HepG2 (cell line): ENCODE measurements around the gene PARVA. TPM values are rescaled to one million over a fixed set of nuclear protein-coding genes. Genes with fewer than 3 reads are reported as not detected.

Experiments
- ATAC-seq: fragments of 200-7000 bp; cut with Tn5 transposase; 3 replicates; pipeline ENCODE4 v1.9.1; 2020; ENCODE audit warnings: mild to moderate bottlenecking, moderate library complexity
- BruUV-seq: library from RNA; stranded (reverse); fragments of 400-500 nt; replicated peaks from 2 replicates; lab custom pipeline; 2021; lab: Mats Ljungman, UMichigan
- CTCF ChIA-PET: fragments of 300-600 bp; formaldehyde crosslinking; extraction: SDS; loops from one replicate; lab custom pipeline; 2021; ENCODE audit warnings: low total read pairs, inconsistent platforms, low intra/inter-chr PET ratio; lab: Yijun Ruan, JAX
- POLR2A ChIA-PET: fragments of 350-600 bp; sonication (Branson Sonifier 250); formaldehyde crosslinking; loops from one replicate; lab custom pipeline; 2020; ENCODE audit warnings: antibody characterized with exemption, inconsistent platforms; lab: Yijun Ruan, JAX
- DNase-seq: peaks from one replicate; pipeline ENCODE4 v3.0.0-alpha.2; 2015; ENCODE audit warnings: low spot score
- FAIRE-seq: peaks from 3 replicates; lab custom pipeline; 2011; peaks lifted over from hg19 to GRCh38; lab: Jason Lieb, UNC
- H2AFZ ChIP-seq: one replicate; pipeline ENCODE4 v1.6.1; 2011; ENCODE audit warnings: low read length, inconsistent platforms
- H3K27ac ChIP-seq: fragments of 300-600 bp; 3 replicates; pipeline ENCODE4 v1.8.0; 2011; ENCODE audit warnings: mixed run types, mild to moderate bottlenecking, mixed read lengths, low read length, inconsistent platforms; ENCODE audit not compliant: insufficient read depth; ENCODE audit errors: extremely low read length
- H3K27me3 ChIP-seq, 2 experiments: fragments of 200-600 bp in 1 of 2; 2 replicates in 1 of 2; 3 replicates in 1 of 2; pipeline versions ENCODE4 v1.6.0 to v1.8.0; 2011; ENCODE audit warnings: low read length in 2 of 2, mild to moderate bottlenecking in 2 of 2, moderate library complexity in 2 of 2, inconsistent platforms in 1 of 2; ENCODE audit not compliant: insufficient read depth in 2 of 2, control insufficient read depth in 1 of 2
- H3K36me3 ChIP-seq, 2 experiments: fragments of 200-600 bp in 1 of 2; replicated peaks in 1 of 2; 2 replicates in 1 of 2; 3 replicates in 1 of 2; pipeline versions ENCODE4 v1.5.1 to v1.8.0; 2011; ENCODE audit warnings: low read length in 2 of 2, inconsistent platforms in 1 of 2; ENCODE audit not compliant: insufficient read depth in 2 of 2, control insufficient read depth in 1 of 2
- H3K4me1 ChIP-seq: 2 replicates; pipeline ENCODE4 v1.5.1; 2012; ENCODE audit warnings: low read length, inconsistent platforms; ENCODE audit not compliant: insufficient read depth
- H3K4me2 ChIP-seq: 2 replicates; pipeline ENCODE4 v1.6.0; 2011; ENCODE audit warnings: low read depth, low read length, inconsistent platforms
- H3K4me3 ChIP-seq, 3 experiments: fragments of 200-600 bp in 1 of 3; sonication (generic), shearing (Covaris generic) in 1 of 3; replicated peaks in 1 of 3; 2 replicates each; pipeline ENCODE4 v1.5.1; 2011 to 2016; ENCODE audit warnings: low read length in 3 of 3, inconsistent platforms in 2 of 3, low read depth in 2 of 3, mild to moderate bottlenecking in 2 of 3, control low read depth in 1 of 3, mixed read lengths in 1 of 3; ENCODE audit not compliant: insufficient read depth in 1 of 3
- H3K79me2 ChIP-seq: one replicate; pipeline ENCODE4 v1.6.1; 2011; ENCODE audit warnings: low read length, inconsistent platforms; ENCODE audit not compliant: insufficient read depth
- H3K9ac ChIP-seq: 2 replicates; pipeline ENCODE4 v1.6.0; 2011; ENCODE audit warnings: mild to moderate bottlenecking, low read depth, low read length, inconsistent platforms; ENCODE audit not compliant: insufficient read depth
- H3K9me3 ChIP-seq: 2 replicates; pipeline ENCODE4 v1.5.1; 2012; ENCODE audit warnings: mild to moderate bottlenecking, low read length
- H4K20me1 ChIP-seq: 2 replicates; pipeline ENCODE4 v1.6.0; 2011; ENCODE audit warnings: inconsistent platforms, mild to moderate bottlenecking, low read length, moderate library complexity; ENCODE audit not compliant: insufficient read depth
- ATF7 ChIP-seq, 2 experiments: fragments of 450-650 bp in 1 of 2; sonication (generic) in 1 of 2; formaldehyde crosslinking in 1 of 2; IDR thresholded peaks; 2 replicates each; pipeline versions ENCODE4 v1.4.0 to v1.6.1; 2016 to 2020; ENCODE audit warnings: antibody characterized with exemption in 1 of 2, mild to moderate bottlenecking in 1 of 2, missing genetic modification reagents in 1 of 2
- ATF7-NPFF ChIP-seq: sonication (generic); formaldehyde crosslinking; IDR thresholded peaks from 2 replicates; pipeline ENCODE4 v1.8.1; 2023; ENCODE audit warnings: mild to moderate bottlenecking, low read depth, missing genetic modification reagents, moderate library complexity
- BRCA1 ChIP-seq: sonication (generic); formaldehyde crosslinking; IDR thresholded peaks from 2 replicates; pipeline ENCODE4 v1.4.0; 2020; ENCODE audit warnings: missing genetic modification reagents
- ELF3 ChIP-seq: IDR thresholded peaks from 2 replicates; pipeline ENCODE4 v1.6.1; 2016; ENCODE audit warnings: missing genetic modification reagents, missing compliant biosample characterization
- MZF1 ChIP-seq: sonication (generic); formaldehyde crosslinking; IDR thresholded peaks from 2 replicates; pipeline ENCODE4 v1.8.1; 2023; ENCODE audit warnings: mild to moderate bottlenecking, missing genetic modification reagents, borderline replicate concordance
- PAXIP1 ChIP-seq: sonication (generic); formaldehyde crosslinking; conservative IDR thresholded peaks from 2 replicates; pipeline ENCODE4 v1.4.0; 2020; ENCODE audit warnings: mild to moderate bottlenecking, missing genetic modification reagents, moderate library complexity
- POLR2A ChIP-seq, 2 experiments: IDR thresholded peaks; 2 replicates each; pipeline ENCODE4 v1.6.1; 2011; ENCODE audit warnings: low read depth in 2 of 2, low read length in 2 of 2, mild to moderate bottlenecking in 1 of 2, moderate library complexity in 1 of 2; ENCODE audit not compliant: insufficient read depth in 1 of 2
- PRDM10 ChIP-seq: sonication (generic); formaldehyde crosslinking; IDR thresholded peaks from 2 replicates; pipeline ENCODE4 v1.4.0; 2020; ENCODE audit warnings: low read depth, missing genetic modification reagents
- RNF219 ChIP-seq: sonication (generic); formaldehyde crosslinking; IDR thresholded peaks from 2 replicates; pipeline ENCODE4 v1.5.0; 2020; ENCODE audit warnings: mild to moderate bottlenecking, missing genetic modification reagents
- SETDB1 ChIP-seq: sonication (generic); formaldehyde crosslinking; IDR thresholded peaks from 2 replicates; pipeline ENCODE4 v1.5.1; 2020; ENCODE audit warnings: missing genetic modification reagents, mild to moderate bottlenecking, borderline replicate concordance
- SYNCRIP ChIP-seq: fragments of 200-400 bp; formaldehyde crosslinking; IDR thresholded peaks from 2 replicates; pipeline ENCODE4 v1.6.1; 2018; ENCODE audit warnings: mild to moderate bottlenecking, low read depth, low read length; ENCODE audit not compliant: insufficient read depth
- ZIK1 ChIP-seq: sonication (generic); formaldehyde crosslinking; IDR thresholded peaks from 2 replicates; pipeline ENCODE4 v1.5.0; 2020; ENCODE audit warnings: mild to moderate bottlenecking, low read depth, missing genetic modification reagents, borderline replicate concordance
- ZNF121 ChIP-seq: sonication (generic); formaldehyde crosslinking; IDR thresholded peaks from 2 replicates; pipeline ENCODE4 v1.5.0; 2020; ENCODE audit warnings: mild to moderate bottlenecking, missing genetic modification reagents
- ZNF772 ChIP-seq: sonication (generic); formaldehyde crosslinking; IDR thresholded peaks from 2 replicates; pipeline ENCODE4 v1.5.0; 2020; ENCODE audit warnings: mild to moderate bottlenecking, missing genetic modification reagents
- WGBS: methylation state at CpG from one replicate; pipeline ENCODE4 v1.1.6; 2017; ENCODE audit warnings: low lambda C conversion rate; 5-methylcytosine and 5-hydroxymethylcytosine counted together
- in situ Hi-C: cut with HindIII; loops from 2 replicates; pipeline ENCODE4 v1.10.0; 2017; ENCODE audit warnings: low pct_unique_long_range_greater_than_20kb; ENCODE audit not compliant: extremely low pct_ligation_motif_present
- intact Hi-C: fragments of 100-400 bp; cut with micrococcal nuclease; formaldehyde crosslinking; loops from one replicate; pipeline ENCODE4 v1.10.0; 2022; ENCODE audit not compliant: unreplicated experiment
- polyA plus RNA-seq, 8 experiments: library from polyadenylated mRNA; depleted of rRNA in 3 of 8; stranded (reverse) in 7 of 8; unstranded in 1 of 8; fragments of >200 nt; fragmentation: Illumina TruSeq in 4 of 8; extraction: Trizol in 4 of 8; gene quantifications; 2 replicates each; pipeline versions ENCODE4 v1.2.1 to v1.2.3, GENCODE V29; 2011 to 2016; ENCODE audit warnings: low read depth in 4 of 8, missing spikeins in 1 of 8, mixed read lengths in 1 of 8; ENCODE audit not compliant: insufficient read depth in 1 of 8
- total RNA-seq, 5 experiments: library from RNA; depleted of rRNA; stranded (reverse); fragments of >200 nt; fragmentation: Illumina TruSeq; extraction: Trizol; gene quantifications; 2 replicates each; pipeline ENCODE4 v1.2.3, GENCODE V29; 2016; ENCODE audit warnings: low read depth in 1 of 5

The PARVA gene
- total and polyA plus RNA-seq, 2 of the 13 experiments (the other 11 are each of a cell fraction or from before 2014, with no cell fraction given), result 5.9 to 9.1 TPM

GRCh38 chr11:12439615-12440014, 62.2 kb downstream of the PARVA start:
- intact Hi-C loops (no loop called here), in situ Hi-C loops (no loop called here)
- H3K27ac ChIP-seq, result no peak overlapping the region
- no peak overlapping the region for H2AFZ ChIP-seq
- no peaks in the 10 kb centered on the region for H3K9me3 ChIP-seq
- 0 out of 5 replicates have a peak, but pooled peaks cover 0 to 1% of the 10 kb centered on the region in 2 experiments for H3K36me3 ChIP-seq
- H3K27me3 ChIP-seq, result no peaks in the 10 kb centered on the region
- ChIA-PET POLR2A (no interaction called here), CTCF (no interaction called here)
- H4K20me1 ChIP-seq, result no peaks in the 10 kb centered on the region
- no peaks in the 10 kb centered on the region for H3K79me2 ChIP-seq
- DNase-seq (no peak), FAIRE-seq (no peak), ATAC-seq (no peak)
- 92% methylated on average over 4 of the region's 4 CpGs for WGBS
- H3K4me2 ChIP-seq, result no peak overlapping the region
- no peak overlapping the region for H3K9ac ChIP-seq
- no TSS peak for BruUV-seq
- peaks cover 15% of the 10 kb centered on the region for H3K4me1 ChIP-seq
- no peak overlapping the region for H3K4me3 ChIP-seq
- no peak for TF ChIP-seq ATF7-NPFF (CRISPR knock-in tag)
- no peak for TF ChIP-seq ATF7 (IDR thresholded peaks at IDR 0.05)
- no peak for TF ChIP-seq ATF7 (CRISPR knock-in tag; IDR thresholded peaks at IDR 0.05)
- TF ChIP-seq BRCA1, result no peak
- TF ChIP-seq POLR2A (IDR thresholded peaks at IDR 0.05; ENCODE audit: insufficient read depth in 1 of 2, low read depth in 2 of 2, low read length in 2 of 2), result no peak
- no peak for TF ChIP-seq ZIK1 (CRISPR knock-in tag)
- no peak for TF ChIP-seq ZNF772
- peak; percentile 45; the same call in 1 of the 2 replicates for TF ChIP-seq ELF3
- no peak for TF ChIP-seq SETDB1 (CRISPR knock-in tag)
- TF ChIP-seq RNF219 (CRISPR knock-in tag), result no peak
- TF ChIP-seq PAXIP1, result 0 out of 2 replicates have a peak, but pooled peaks have one; percentile 11
- TF ChIP-seq ZNF121 (CRISPR knock-in tag), result peak; percentile 59
- TF ChIP-seq PRDM10, result no peak
- TF ChIP-seq SYNCRIP, result no peak
- TF ChIP-seq MZF1 (CRISPR knock-in tag), result no peak
